NCI-H345 treated with DMSO at 0.1 percent for 48 hours (cell line): Measurements from ENCODE around the gene LMAN1L.

ENCODE experiments used
- DNase-seq: peaks from one replicate; lab custom pipeline; 2025; ENCODE audit not compliant: unreplicated experiment; lab: John Stamatoyannopoulos, UW

Gene LMAN1L

GRCh38 chr15:74812533-74812932 is at the start of gene LMAN1L:
Gene LMAN1L, plus strand, starts transcription at chr15:74812835. Its CDS starts 20 bp downstream, at chr15:74812855.
- DNase-seq = no peak

GRCh38 chr15:74763416-74763815 is 49.2 kb upstream of the LMAN1L start:
- DNase-seq = peak; percentile 63

- no peak for DNase-seq
Observed at GRCh38 chr15:74767167-74768098, 45.2 kb upstream of the LMAN1L start.

DNA sequence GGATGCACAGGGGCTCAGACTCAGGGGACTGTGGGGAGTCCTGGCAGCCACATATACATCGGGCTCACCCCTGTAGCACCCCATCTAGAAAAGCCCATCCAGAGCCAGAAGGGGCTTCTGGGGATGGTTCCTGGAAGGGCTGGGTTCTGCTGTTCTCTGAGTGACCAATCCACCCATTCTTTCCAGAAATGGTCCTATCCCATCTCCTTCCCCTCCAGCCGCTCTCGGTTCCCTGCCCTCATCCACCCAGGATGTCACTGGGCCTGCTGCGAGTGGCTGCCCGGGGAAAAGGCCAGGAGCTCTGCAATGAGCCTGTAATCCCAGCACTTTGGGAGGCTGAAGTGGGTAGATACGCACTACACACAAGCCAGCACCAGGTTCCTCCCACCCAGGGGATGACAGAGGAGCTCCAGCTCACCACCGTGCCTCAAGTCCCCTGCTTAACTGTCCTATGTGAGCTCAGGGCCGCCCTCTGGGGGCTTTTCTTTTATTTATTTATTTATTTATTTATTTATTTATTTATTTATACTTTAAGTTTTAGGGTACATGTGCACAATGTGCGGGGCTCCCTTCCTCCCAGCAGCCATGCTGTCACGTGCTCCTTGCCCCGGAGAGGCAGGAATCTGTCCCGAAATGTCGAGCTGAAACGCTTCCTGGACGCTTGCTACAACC is 44.4 kb upstream of the LMAN1L start:
- DNase-seq = peak; percentile 11

DNA sequence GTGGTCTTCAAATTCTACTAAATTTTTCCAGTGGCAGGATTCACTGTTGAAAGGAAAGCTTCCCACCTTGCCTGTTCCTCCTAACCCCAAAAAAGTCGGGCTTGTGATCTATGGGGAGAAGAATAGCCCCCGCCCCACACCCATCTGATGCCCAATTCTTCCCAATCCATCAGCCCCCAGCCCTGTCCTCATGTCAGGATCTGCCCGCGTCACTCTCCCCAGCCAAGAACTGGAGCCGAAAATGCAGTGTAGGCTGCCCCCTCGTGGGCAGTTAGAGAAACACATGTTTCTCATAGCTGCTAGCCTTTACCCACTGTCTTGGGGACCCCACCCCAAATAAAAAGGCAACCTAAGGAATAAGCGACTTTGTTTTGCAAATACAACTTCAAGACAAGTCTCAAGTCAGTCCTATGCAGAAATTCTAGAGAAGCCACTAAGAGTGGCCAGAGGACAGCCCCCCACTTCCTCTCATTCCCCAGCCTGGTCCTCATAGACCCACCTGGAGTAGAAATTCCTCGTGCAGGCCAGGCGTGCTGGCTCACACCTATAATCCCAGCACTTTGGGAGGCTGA is 43.8 kb upstream of the LMAN1L start:
- peak; percentile 43 for DNase-seq

GRCh38 chr15:74769463-74770025 is 43.1 kb upstream of the LMAN1L start:
- DNase-seq = no peak

DNA sequence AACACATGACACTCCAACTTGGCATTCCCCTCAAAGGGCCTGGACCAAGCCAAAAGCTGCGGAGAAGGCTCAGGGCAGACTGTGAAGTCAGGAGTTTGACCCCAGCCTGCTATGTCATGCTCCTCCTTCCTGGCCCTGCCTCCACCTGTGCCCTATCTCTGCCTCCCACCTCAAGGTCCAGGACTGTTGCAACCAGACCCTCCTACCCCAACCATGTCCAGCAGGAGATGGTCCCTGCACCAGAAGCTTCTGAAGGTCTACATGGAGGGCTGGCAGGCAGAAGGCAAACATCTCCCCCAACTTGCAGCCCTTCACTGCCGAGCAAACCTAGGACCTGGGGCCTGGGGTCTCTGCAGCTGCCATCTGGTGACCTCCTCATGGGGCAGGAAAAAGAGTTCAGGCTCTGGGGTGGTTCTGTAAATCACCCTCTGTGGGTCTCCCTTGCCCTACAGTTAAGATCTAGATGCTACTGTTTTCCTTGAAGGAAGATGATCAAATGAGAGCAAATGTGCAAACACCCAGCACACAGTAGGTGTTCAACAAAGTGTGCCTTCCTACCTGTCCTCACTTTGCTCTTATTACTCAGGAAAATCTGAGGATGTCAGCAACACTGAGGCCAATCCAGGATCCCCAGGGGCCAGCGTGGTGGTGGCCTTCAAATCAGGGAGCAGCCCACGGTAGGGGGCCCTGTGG is 42.3 kb upstream of the LMAN1L start:
- no peak for DNase-seq

DNA sequence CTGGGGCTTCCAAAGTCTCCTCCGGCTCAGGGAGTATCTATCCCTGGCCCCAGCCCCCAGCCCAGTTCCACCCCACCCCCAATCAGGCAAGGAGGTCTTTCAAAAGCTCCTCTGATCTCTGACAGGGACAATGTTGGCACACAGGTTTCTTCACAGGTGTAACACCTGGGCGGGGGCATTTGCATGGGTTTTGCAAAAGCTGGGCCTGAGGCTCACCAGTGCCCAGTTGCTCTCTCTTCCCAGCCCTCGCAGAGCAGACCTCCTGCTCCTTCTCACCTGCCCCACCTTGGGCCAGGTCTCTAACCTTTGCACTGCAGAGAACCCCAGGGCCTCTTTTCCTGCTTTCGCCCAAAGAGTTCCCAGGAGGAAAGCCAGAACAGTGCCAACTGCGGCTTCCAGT is 39.3 kb upstream of the LMAN1L start:
- DNase-seq = no peak

- peak; percentile 89 for DNase-seq
Observed at GRCh38 chr15:74773731-74774252, 38.8 kb upstream of the LMAN1L start.

DNA sequence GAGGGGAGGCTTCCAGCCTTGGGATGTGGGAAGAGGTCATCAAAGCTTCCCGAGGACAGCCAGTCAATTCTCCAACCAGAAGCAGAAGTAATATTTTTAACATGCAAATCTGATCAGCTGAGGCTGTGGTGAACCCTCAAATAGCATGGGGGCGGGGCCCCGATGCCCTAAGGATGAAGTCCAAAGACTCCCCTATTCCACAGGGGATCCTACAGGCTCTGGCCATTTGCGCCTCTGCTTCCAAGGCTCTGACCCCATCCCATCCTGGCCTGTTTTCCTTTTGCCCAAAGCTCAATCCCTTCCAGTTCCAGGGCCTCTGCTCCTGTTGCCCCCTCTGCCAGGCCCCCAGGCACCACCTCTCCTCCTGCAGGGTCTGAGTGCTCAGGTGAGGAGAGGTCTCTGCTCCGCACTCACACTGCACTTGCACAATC is 37.5 kb upstream of the LMAN1L start:
- DNase-seq = no peak

DNA sequence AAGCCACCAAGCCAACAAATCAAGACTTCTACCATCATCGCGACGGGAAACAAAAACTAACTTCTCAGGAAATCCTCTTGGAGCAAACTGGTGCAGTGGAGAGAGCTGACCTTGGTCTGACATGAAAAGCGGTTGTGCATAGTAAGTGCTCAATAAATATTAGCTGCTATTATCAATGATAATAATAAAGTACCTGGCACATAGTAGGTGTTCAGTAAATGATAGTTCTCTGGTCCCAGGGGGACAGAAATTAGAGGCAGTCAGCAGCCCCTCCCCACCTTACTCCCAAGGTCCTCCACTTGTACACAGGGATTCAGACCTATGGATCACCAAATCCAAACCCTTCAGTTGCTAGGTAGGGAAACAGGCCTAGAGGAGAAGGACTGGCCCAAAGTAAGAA is 36.7 kb upstream of the LMAN1L start:
- DNase-seq = no peak

- no peak for DNase-seq
Observed at GRCh38 chr15:74776821-74777768, 35.5 kb upstream of the LMAN1L start.

- no peak for DNase-seq
Observed at GRCh38 chr15:74777769-74778598, 34.7 kb upstream of the LMAN1L start.

DNA sequence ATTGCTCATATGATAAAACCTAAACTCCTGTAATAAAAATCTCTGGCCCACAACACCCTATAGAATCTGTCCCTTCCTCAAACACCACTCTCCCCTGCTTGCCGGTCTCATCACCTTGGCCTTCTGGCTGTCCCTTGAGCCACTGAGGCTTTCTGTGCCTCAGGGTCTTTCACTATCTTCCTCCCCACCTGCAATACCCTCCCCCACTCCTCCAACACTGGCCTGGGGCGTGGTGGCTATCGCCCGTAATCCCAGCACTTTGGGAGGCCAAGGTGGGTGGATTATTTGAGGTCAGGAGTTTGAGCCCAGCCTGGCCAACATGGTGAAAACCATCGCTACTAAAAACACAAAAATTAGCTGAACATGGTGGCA is 34.0 kb upstream of the LMAN1L start:
- DNase-seq = no peak

DNA sequence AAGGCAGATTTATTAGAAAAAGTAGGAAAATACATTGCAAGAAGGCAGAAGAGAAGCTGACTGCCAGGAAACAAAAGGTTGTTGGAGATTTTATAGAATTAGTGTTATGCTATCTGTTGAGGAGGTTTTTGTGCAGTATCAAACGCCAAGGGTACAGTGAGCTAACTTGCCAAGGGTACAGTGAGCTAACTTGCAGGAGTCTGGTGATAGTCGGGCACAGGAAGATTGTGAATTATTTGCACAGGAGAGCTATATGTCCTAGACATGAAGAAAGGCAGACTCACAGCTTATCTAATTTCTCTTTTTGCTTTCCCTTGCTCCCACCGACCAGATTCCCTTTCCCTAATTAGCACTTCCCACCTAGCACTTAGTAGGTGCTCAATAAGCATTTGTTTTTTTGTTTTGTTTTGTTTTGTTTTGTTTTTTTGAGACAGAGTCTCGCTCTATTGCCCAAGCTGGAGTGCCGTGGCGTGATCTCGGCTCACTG is 33.4 kb upstream of the LMAN1L start:
- DNase-seq = no peak

GRCh38 chr15:74780523-74781430 is 31.9 kb upstream of the LMAN1L start:
- DNase-seq = no peak

- peak; percentile 2 for DNase-seq
Observed at GRCh38 chr15:74781431-74782258, 31.0 kb upstream of the LMAN1L start, which contains the start of gene CSK. Gene CSK, plus strand, starts transcription at chr15:74782080. Its CDS starts 16,218 bp downstream, at chr15:74798298.
